HL-60 (cell line): ENCODE measurements around the gene RRP1.

Experiments
- CTCF ChIP-seq: IDR thresholded peaks from one replicate; pipeline ENCODE4 v1.5.1; 2011; ENCODE audit warnings: low read length, control low read depth, inconsistent platforms; ENCODE audit not compliant: insufficient read depth
- POLR2AphosphoS5 ChIP-seq: IDR thresholded peaks from 2 replicates; pipeline ENCODE4 v1.6.1; 2012; ENCODE audit warnings: low read depth
- REST ChIP-seq: IDR thresholded peaks from 2 replicates; pipeline ENCODE4 v1.6.1; 2012; ENCODE audit warnings: low read depth; ENCODE audit not compliant: insufficient replicate concordance
- SPI1 ChIP-seq: IDR thresholded peaks from 2 replicates; pipeline ENCODE4 v1.6.1; 2012; ENCODE audit warnings: low read depth, mild to moderate bottlenecking, borderline replicate concordance

- no peak for TF ChIP-seq CTCF
- TF ChIP-seq POLR2AphosphoS5 = no peak
- TF ChIP-seq SPI1 = no peak
- no peak for TF ChIP-seq REST
Observed at GRCh38 chr21:43775190-43775589, 14.2 kb upstream of the RRP1 start.
